ENCODE measurements around the gene MZT1. TPM values are rescaled to one million over a fixed set of nuclear protein-coding genes. Genes with fewer than 3 reads are reported as not detected.

The MZT1 gene, protein sequence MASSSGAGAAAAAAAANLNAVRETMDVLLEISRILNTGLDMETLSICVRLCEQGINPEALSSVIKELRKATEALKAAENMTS
- total RNA-seq: 1 to 10 TPM; 1.0 to 2.0 (median 1.9) TPM
- long read RNA-seq, partial matches to known transcripts: 0 of 2 reads
- long read RNA-seq, other reads (novel, unspliced or antisense): 0 of 2 reads

GRCh38 chr13:72727417-72728289, at the start of gene MZT1, which contains the start of gene BORA:
TSS of gene MZT1 (minus strand) at chr13:72727629. CDS start at chr13:72727602, 27 bp downstream.
TSS of gene BORA (plus strand) at chr13:72727923. CDS start at chr13:72728941, 1,018 bp downstream.
- no peaks in the 10 kb centered on the region for H3K9me3 ChIP-seq
- intact Hi-C loops (cut with DNase I): no loop called here
- 0% methylated on average over 6 of the region's 71 CpGs for WGBS (ENCODE audit: insufficient coverage, low coverage, low lambda C conversion rate, missing lambda C conversion rate)
- H3K4me3 ChIP-seq: peak within 1 kb of the TSS; percentile 89 to 95 (median 90)
- TF ChIP-seq POLR2A (IDR thresholded peaks at IDR 0.05): no peak
- no peak for TF ChIP-seq CTCF (IDR thresholded peaks at IDR 0.05)
- peak within 1 kb of the TSS in 1 of 3 donors; percentile 52 for H3K27ac ChIP-seq
- H3K4me1 ChIP-seq: peaks cover 0 to 11% (median 4%) of the 10 kb centered on the region in 4 donors
- no peaks in the 10 kb centered on the region for H3K36me3 ChIP-seq
- ATAC-seq: peak; percentile 99 to 100 (median 99)
- no peaks in the 10 kb centered on the region for H3K27me3 ChIP-seq
- DNase-seq: peak; percentile 95 to 96 (median 96)

GRCh38 chr13:72774019-72774418, 46.6 kb upstream of the MZT1 start:
- WGBS (ENCODE audit: insufficient coverage, low coverage, low lambda C conversion rate, missing lambda C conversion rate): 71% methylated on average over 2 of the region's 2 CpGs
- TF ChIP-seq POLR2A (IDR thresholded peaks at IDR 0.05) (no peak), CTCF (IDR thresholded peaks at IDR 0.05) (no peak)
- no peak overlapping the region for H3K27ac ChIP-seq
- H3K9me3 ChIP-seq: no peaks in the 10 kb centered on the region
- ATAC-seq (no peak), DNase-seq (no peak)
- intact Hi-C loops (cut with DNase I): no loop called here
- H3K4me3 ChIP-seq: no peak overlapping the region
- peaks cover 0 to 4% (median 0%) of the 10 kb centered on the region in 4 donors for H3K4me1 ChIP-seq
- H3K36me3 ChIP-seq: peaks cover 16 to 90% (median 52%) of the 10 kb centered on the region in 4 donors
- H3K27me3 ChIP-seq: no peaks in the 10 kb centered on the region

GRCh38 chr13:72763411-72763810, 36.0 kb upstream of the MZT1 start:
- Histone ChIP-seq H3K4me1 (no peaks in the 10 kb centered on the region), H3K36me3 (peaks cover 7 to 100% (median 59%) of the 10 kb centered on the region in 4 donors), H3K4me3 (no peak overlapping the region), H3K27ac (no peak overlapping the region), H3K9me3 (no peaks in the 10 kb centered on the region), H3K27me3 (no peaks in the 10 kb centered on the region)
- intact Hi-C loops (cut with DNase I): no loop called here
- DNase-seq: no peak
- 86% methylated on average over 2 of the region's 2 CpGs for WGBS (ENCODE audit: insufficient coverage, low coverage, low lambda C conversion rate, missing lambda C conversion rate)
- TF ChIP-seq CTCF (IDR thresholded peaks at IDR 0.05): no peak
- TF ChIP-seq POLR2A (IDR thresholded peaks at IDR 0.05): no peak
- ATAC-seq: no peak

GRCh38 chr13:72760189-72760588, 32.8 kb upstream of the MZT1 start:
- intact Hi-C loops (cut with DNase I): no loop called here
- WGBS (ENCODE audit: insufficient coverage, low coverage, low lambda C conversion rate, missing lambda C conversion rate): 91% methylated on average over 3 of the region's 3 CpGs
- no peak overlapping the region for H3K4me3 ChIP-seq
- no peak for TF ChIP-seq CTCF (IDR thresholded peaks at IDR 0.05)
- no peak for TF ChIP-seq POLR2A (IDR thresholded peaks at IDR 0.05)
- ATAC-seq (no peak), DNase-seq (no peak)
- peaks cover 7 to 91% (median 51%) of the 10 kb centered on the region in 4 donors for H3K36me3 ChIP-seq
- H3K27me3 ChIP-seq: no peaks in the 10 kb centered on the region
- H3K9me3 ChIP-seq: no peaks in the 10 kb centered on the region
- no peak overlapping the region for H3K27ac ChIP-seq
- no peaks in the 10 kb centered on the region for H3K4me1 ChIP-seq

Measured in right lobe of liver (tissue), 6 donors.